Panc1 (cell line): ENCODE measurements around the gene MED17. TPM values are rescaled to one million over a fixed set of nuclear protein-coding genes. Genes with fewer than 3 reads are reported as not detected.

ENCODE experiments used
- ATAC-seq: fragments of 200-7000 bp; cut with Tn5 transposase; 2 replicates; pipeline ENCODE4 v1.9.1; 2020; ENCODE audit warnings: mild to moderate bottlenecking, moderate library complexity
- BruUV-seq: library from RNA; stranded (reverse); fragments of 400-500 nt; replicated peaks from 2 replicates; lab custom pipeline; 2021; lab: Mats Ljungman, UMichigan
- CTCF ChIA-PET: fragments of 300-600 bp; sonication (Branson Sonifier 250); formaldehyde crosslinking; loops from one replicate; lab custom pipeline; 2022; ENCODE audit warnings: antibody characterized with exemption; lab: Charles Lee
- POLR2A ChIA-PET: fragments of 300-600 bp; sonication (Branson Sonifier 250); formaldehyde crosslinking; loops from one replicate; lab custom pipeline; 2022; ENCODE audit warnings: antibody characterized with exemption; lab: Charles Lee
- DNase-seq: peaks from one replicate; pipeline ENCODE4 v3.0.0-alpha.2; 2010; ENCODE audit warnings: low read depth, low spot score
- H3K27ac ChIP-seq: 2 replicates; pipeline ENCODE4 v1.5.1; 2011; ENCODE audit warnings: mild to moderate bottlenecking, low read length, inconsistent platforms
- H3K27me3 ChIP-seq: fragments of 200-500 bp; sonication (Bioruptor generic); 2 replicates; pipeline ENCODE4 v1.6.0; 2014; ENCODE audit warnings: low read length, inconsistent platforms; ENCODE audit not compliant: control insufficient read depth, insufficient read depth
- H3K36me3 ChIP-seq: fragments of 200-500 bp; sonication (Bioruptor generic); 2 replicates; pipeline ENCODE4 v1.5.1; 2014; ENCODE audit warnings: inconsistent platforms, mild to moderate bottlenecking, low read length, moderate library complexity; ENCODE audit not compliant: control insufficient read depth, insufficient read depth
- H3K4me1 ChIP-seq: 2 replicates; pipeline ENCODE4 v1.5.1; 2011; ENCODE audit warnings: inconsistent platforms, mild to moderate bottlenecking, low read length, moderate library complexity; ENCODE audit not compliant: control insufficient read depth, insufficient read depth
- H3K4me3 ChIP-seq, 2 experiments: 2 replicates each; pipeline ENCODE4 v1.5.1; 2011 to 2012; ENCODE audit warnings: low read depth in 2 of 2, low read length in 2 of 2, mild to moderate bottlenecking in 2 of 2, inconsistent platforms in 1 of 2, moderate library complexity in 1 of 2
- H3K9me3 ChIP-seq: fragments of 200-500 bp; sonication (Bioruptor generic); 2 replicates; pipeline ENCODE4 v1.5.1; 2014; ENCODE audit warnings: low read depth, mild to moderate bottlenecking, inconsistent platforms, low read length, moderate library complexity; ENCODE audit not compliant: control insufficient read depth, insufficient read depth
- CTCF ChIP-seq: fragments of 450-650 bp; IDR thresholded peaks from 2 replicates; pipeline ENCODE4 v1.5.1; 2017; ENCODE audit warnings: mild to moderate bottlenecking
- POLR2AphosphoS5 ChIP-seq: IDR thresholded peaks from 2 replicates; pipeline ENCODE4 v1.6.1; 2012; ENCODE audit warnings: mild to moderate bottlenecking, low read depth, low read length, moderate library complexity
- REST ChIP-seq, 2 experiments: IDR thresholded peaks; 2 replicates each; pipeline ENCODE4 v1.6.1; 2011 to 2012; ENCODE audit warnings: low read depth in 2 of 2, control low read depth in 1 of 2, low read length in 1 of 2, mild to moderate bottlenecking in 1 of 2, moderate library complexity in 1 of 2; ENCODE audit not compliant: insufficient read depth in 1 of 2
- SIN3A ChIP-seq: IDR thresholded peaks from 2 replicates; pipeline ENCODE4 v1.6.1; 2012; ENCODE audit warnings: low read depth, mild to moderate bottlenecking, low read length, moderate library complexity, borderline replicate concordance; ENCODE audit not compliant: insufficient read depth
- TCF7L2 ChIP-seq: IDR thresholded peaks from 2 replicates; pipeline ENCODE4 v1.6.1; 2011; ENCODE audit warnings: mild to moderate bottlenecking, low read depth, low read length, inconsistent platforms
- in situ Hi-C: cut with HindIII; loops from 2 replicates; pipeline ENCODE4 v1.10.0; 2016; ENCODE audit warnings: low sequenced_read_pairs, low pct_unique_long_range_greater_than_20kb
- intact Hi-C: fragments of 100-400 bp; cut with micrococcal nuclease; formaldehyde crosslinking; loops from one replicate; pipeline ENCODE4 v1.10.0; 2022; ENCODE audit not compliant: unreplicated experiment
- total RNA-seq: library from RNA; stranded (reverse); gene quantifications from one replicate; pipeline ENCODE4 v1.2.1, GENCODE V29; 2021; ENCODE audit not compliant: unreplicated experiment

MED17 gene
- total RNA-seq, 1 experiment from 2014 or later: 52.4 TPM

- in situ Hi-C loops: no loop called here
- CTCF ChIA-PET: no interaction called here
- no peak for TF ChIP-seq POLR2AphosphoS5
- no peak for TF ChIP-seq REST (IDR thresholded peaks at IDR 0.05; ENCODE audit: insufficient read depth in 1 of 2, low read depth in 2 of 2, low read length in 1 of 2)
- TF ChIP-seq SIN3A: no peak
- TF ChIP-seq CTCF: no peak
- TF ChIP-seq TCF7L2: no peak
Measured at GRCh38 chr11:93747122-93747521, 37.0 kb upstream of the MED17 start.

GRCh38 chr11:93751001-93751400, 33.1 kb upstream of the MED17 start:
- H3K27ac ChIP-seq: no peak overlapping the region
- intact Hi-C loops: no loop called here
- no peaks in the 10 kb centered on the region for H3K36me3 ChIP-seq
- TF ChIP-seq TCF7L2: no peak
- no peak for TF ChIP-seq CTCF
- TF ChIP-seq SIN3A: no peak
- no peak for TF ChIP-seq REST (IDR thresholded peaks at IDR 0.05; ENCODE audit: insufficient read depth in 1 of 2, low read depth in 2 of 2, low read length in 1 of 2)
- TF ChIP-seq POLR2AphosphoS5: no peak
- no peaks in the 10 kb centered on the region for H3K27me3 ChIP-seq
- ChIA-PET CTCF (no interaction called here), POLR2A (interaction anchor here (0.7 kb wide), 1 partner anchor 674 kb away, joined by 12 read pairs; no protein-coding TSS in a partner anchor)
- DNase-seq (no peak), ATAC-seq (no peak)
- in situ Hi-C loops: no loop called here
- H3K4me1 ChIP-seq: no peaks in the 10 kb centered on the region; the same call in 1 of the 2 replicates
- no peaks in the 10 kb centered on the region for H3K9me3 ChIP-seq
- no TSS peak for BruUV-seq
- H3K4me3 ChIP-seq: no peak overlapping the region

More at GRCh38 chr11:93747122-93747521, 37.0 kb upstream of the MED17 start:
- no TSS peak for BruUV-seq
- POLR2A ChIA-PET: no interaction called here
- intact Hi-C loops: no loop called here
- H3K9me3 ChIP-seq: no peaks in the 10 kb centered on the region
- no peak for DNase-seq
- ATAC-seq: no peak
- H3K36me3 ChIP-seq: no peaks in the 10 kb centered on the region
- H3K27me3 ChIP-seq: no peaks in the 10 kb centered on the region
- H3K4me1 ChIP-seq: peaks cover 21% of the 10 kb centered on the region
- no peak overlapping the region for H3K4me3 ChIP-seq
- H3K27ac ChIP-seq: no peak overlapping the region
